ENCODE data around the gene SNX1.

DNA sequence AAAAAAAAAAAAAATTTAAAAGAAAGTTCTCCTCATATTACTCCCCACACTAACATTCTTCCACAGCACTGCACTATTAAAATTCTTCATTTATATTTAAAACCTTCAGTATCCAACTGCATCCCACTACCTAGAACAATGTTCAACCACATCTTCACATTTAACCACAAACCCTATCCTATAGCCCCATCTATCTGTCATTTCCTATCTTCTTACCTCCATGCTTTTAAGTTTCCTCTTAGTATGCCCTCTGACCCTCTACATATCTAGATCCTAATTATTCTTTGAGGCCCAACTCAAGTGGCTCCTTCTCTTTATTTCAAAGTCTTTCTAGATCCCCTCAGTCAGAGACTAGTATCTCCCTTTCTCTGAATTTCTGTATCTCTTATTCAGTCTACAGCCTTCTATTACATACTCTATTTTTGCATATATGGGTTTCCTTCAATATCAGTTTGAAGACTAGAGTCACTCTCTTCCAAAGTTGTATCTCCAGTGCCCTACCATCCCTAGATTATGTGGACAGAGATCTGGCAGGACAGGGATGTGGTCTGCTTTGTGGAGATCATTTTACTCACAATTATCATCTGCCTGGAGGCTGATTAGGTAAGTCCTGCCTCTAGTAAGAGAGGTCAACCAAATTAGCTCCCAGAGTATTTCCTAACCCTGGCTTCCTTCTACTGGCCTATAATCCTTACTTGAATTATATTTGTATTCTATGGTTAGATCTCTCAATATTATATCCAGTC lies 3.5 kb upstream of the SNX1 start:
- TF ChIP-seq ZFP30 (CRISPR knock-in tag; IDR thresholded peaks at IDR 0.05), result no peak
- no peak for TF ChIP-seq SNAI2 (CRISPR knock-in tag; IDR thresholded peaks at IDR 0.05)
- no peak for TF ChIP-seq GLIS3 (CRISPR knock-in tag; IDR thresholded peaks at IDR 0.05)
- TF ChIP-seq OSR1 (CRISPR knock-in tag; IDR thresholded peaks at IDR 0.05), result no peak
- TF ChIP-seq, protein P1, sequence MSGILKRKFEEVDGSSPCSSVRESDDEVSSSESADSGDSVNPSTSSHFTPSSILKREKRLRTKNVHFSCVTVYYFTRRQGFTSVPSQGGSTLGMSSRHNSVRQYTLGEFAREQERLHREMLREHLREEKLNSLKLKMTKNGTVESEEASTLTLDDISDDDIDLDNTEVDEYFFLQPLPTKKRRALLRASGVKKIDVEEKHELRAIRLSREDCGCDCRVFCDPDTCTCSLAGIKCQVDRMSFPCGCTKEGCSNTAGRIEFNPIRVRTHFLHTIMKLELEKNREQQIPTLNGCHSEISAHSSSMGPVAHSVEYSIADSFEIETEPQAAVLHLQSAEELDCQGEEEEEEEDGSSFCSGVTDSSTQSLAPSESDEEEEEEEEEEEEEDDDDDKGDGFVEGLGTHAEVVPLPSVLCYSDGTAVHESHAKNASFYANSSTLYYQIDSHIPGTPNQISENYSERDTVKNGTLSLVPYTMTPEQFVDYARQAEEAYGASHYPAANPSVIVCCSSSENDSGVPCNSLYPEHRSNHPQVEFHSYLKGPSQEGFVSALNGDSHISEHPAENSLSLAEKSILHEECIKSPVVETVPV (CRISPR knock-in tag; IDR thresholded peaks at IDR 0.05), result no peak
- TF ChIP-seq ARNTL (CRISPR knock-in tag; IDR thresholded peaks at IDR 0.05; ENCODE audit: borderline replicate concordance, low read depth), result no peak
- TF ChIP-seq RARB (CRISPR knock-in tag; IDR thresholded peaks at IDR 0.05), result no peak
- TF ChIP-seq ZNF565 (CRISPR knock-in tag; conservative IDR thresholded peaks at IDR 0.05; ENCODE audit: low read depth), result no peak
- TF ChIP-seq ZNF70 (CRISPR knock-in tag; IDR thresholded peaks at IDR 0.05), result no peak
- no peak for TF ChIP-seq ISL1 (CRISPR knock-in tag; IDR thresholded peaks at IDR 0.05)
- no peak for TF ChIP-seq ZC3H10 (CRISPR knock-in tag; IDR thresholded peaks at IDR 0.05)
- TF ChIP-seq, protein P2, sequence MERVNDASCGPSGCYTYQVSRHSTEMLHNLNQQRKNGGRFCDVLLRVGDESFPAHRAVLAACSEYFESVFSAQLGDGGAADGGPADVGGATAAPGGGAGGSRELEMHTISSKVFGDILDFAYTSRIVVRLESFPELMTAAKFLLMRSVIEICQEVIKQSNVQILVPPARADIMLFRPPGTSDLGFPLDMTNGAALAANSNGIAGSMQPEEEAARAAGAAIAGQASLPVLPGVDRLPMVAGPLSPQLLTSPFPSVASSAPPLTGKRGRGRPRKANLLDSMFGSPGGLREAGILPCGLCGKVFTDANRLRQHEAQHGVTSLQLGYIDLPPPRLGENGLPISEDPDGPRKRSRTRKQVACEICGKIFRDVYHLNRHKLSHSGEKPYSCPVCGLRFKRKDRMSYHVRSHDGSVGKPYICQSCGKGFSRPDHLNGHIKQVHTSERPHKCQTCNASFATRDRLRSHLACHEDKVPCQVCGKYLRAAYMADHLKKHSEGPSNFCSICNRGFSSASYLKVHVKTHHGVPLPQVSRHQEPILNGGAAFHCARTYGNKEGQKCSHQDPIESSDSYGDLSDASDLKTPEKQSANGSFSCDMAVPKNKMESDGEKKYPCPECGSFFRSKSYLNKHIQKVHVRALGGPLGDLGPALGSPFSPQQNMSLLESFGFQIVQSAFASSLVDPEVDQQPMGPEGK (CRISPR knock-in tag; IDR thresholded peaks at IDR 0.05; ENCODE audit: borderline replicate concordance), result no peak
- TF ChIP-seq BACH2 (CRISPR knock-in tag; IDR thresholded peaks at IDR 0.05; ENCODE audit: borderline replicate concordance), result no peak
- no peak for TF ChIP-seq ZFP3 (CRISPR knock-in tag; IDR thresholded peaks at IDR 0.05)

Data from SK-N-SH treated with all-trans-retinoic acid at 6 μM for 48 hours (cell line).